ENCODE results near the gene HIGD1B. TPM values are rescaled to one million over a fixed set of nuclear protein-coding genes. Genes with fewer than 3 reads are reported as not detected.

The HIGD1B gene
- total and polyA plus RNA-seq, 3 donors from 2014 or later, result 0.81 to 2.6 TPM; not detected in 1

GRCh38 chr17:44837196-44837595 is 10.5 kb upstream of the HIGD1B start:
- Histone ChIP-seq H3K4me1 (no peaks in the 10 kb centered on the region), H3K27ac (no peak overlapping the region), H3K36me3 (ENCODE audit: low read depth, missing control alignments) (no peaks in the 10 kb centered on the region), H3K27me3 (no peaks in the 10 kb centered on the region), H3K4me3 (no peak overlapping the region), H3K9me3 (no peaks in the 10 kb centered on the region)
- intact Hi-C loops (cut with DNase I; ENCODE audit: low total_unique reads), result no loop called here
- DNase-seq, result no peak
- TF ChIP-seq POLR2A (IDR thresholded peaks at IDR 0.05) (no peak), CTCF (IDR thresholded peaks at IDR 0.05) (no peak)
- 80 to 94% methylated on average over 2 of the region's 2 CpGs for WGBS, 2 donors

GRCh38 chr17:44840274-44840673 is 7.4 kb upstream of the HIGD1B start:
- intact Hi-C loops (cut with DNase I; ENCODE audit: low total_unique reads), result no loop called here
- DNase-seq, result no peak
- H3K27ac ChIP-seq, result no peak overlapping the region
- no peaks in the 10 kb centered on the region for H3K4me1 ChIP-seq
- TF ChIP-seq CTCF (IDR thresholded peaks at IDR 0.05) (no peak), POLR2A (IDR thresholded peaks at IDR 0.05) (no peak)
- no peaks in the 10 kb centered on the region for H3K9me3 ChIP-seq
- no peaks in the 10 kb centered on the region for H3K27me3 ChIP-seq
- H3K4me3 ChIP-seq, result no peak overlapping the region
- H3K36me3 ChIP-seq (ENCODE audit: low read depth, missing control alignments), result no peaks in the 10 kb centered on the region
- WGBS, 2 donors, result 82 to 85% methylated on average over 4 of the region's 4 CpGs

GRCh38 chr17:44840936-44841335 is 6.7 kb upstream of the HIGD1B start:
- H3K9me3 ChIP-seq, result no peaks in the 10 kb centered on the region
- WGBS, 2 donors, result 88 to 89% methylated on average over 3 of the region's 3 CpGs
- no peak overlapping the region for H3K4me3 ChIP-seq
- H3K4me1 ChIP-seq, result no peaks in the 10 kb centered on the region
- no peak overlapping the region for H3K27ac ChIP-seq
- H3K36me3 ChIP-seq (ENCODE audit: low read depth, missing control alignments), result no peaks in the 10 kb centered on the region
- intact Hi-C loops (cut with DNase I; ENCODE audit: low total_unique reads), result no loop called here
- no peak for DNase-seq
- no peak for TF ChIP-seq POLR2A (IDR thresholded peaks at IDR 0.05)
- no peak for TF ChIP-seq CTCF (IDR thresholded peaks at IDR 0.05)
- H3K27me3 ChIP-seq, result no peaks in the 10 kb centered on the region

GRCh38 chr17:44842748-44843147 is 4.9 kb upstream of the HIGD1B start:
- TF ChIP-seq POLR2A (IDR thresholded peaks at IDR 0.05) (no peak), CTCF (IDR thresholded peaks at IDR 0.05) (no peak)
- Histone ChIP-seq H3K27ac (no peak overlapping the region), H3K36me3 (ENCODE audit: low read depth, missing control alignments) (no peaks in the 10 kb centered on the region), H3K4me1 (no peaks in the 10 kb centered on the region), H3K27me3 (no peaks in the 10 kb centered on the region), H3K9me3 (no peaks in the 10 kb centered on the region), H3K4me3 (no peak overlapping the region)
- no peak for DNase-seq
- WGBS, 2 donors, result 57 to 62% methylated on average over 5 of the region's 5 CpGs
- intact Hi-C loops (cut with DNase I; ENCODE audit: low total_unique reads), result no loop called here

- no peak overlapping the region for H3K27ac ChIP-seq
- no peaks in the 10 kb centered on the region for H3K27me3 ChIP-seq
- H3K36me3 ChIP-seq (ENCODE audit: low read depth, missing control alignments), result no peaks in the 10 kb centered on the region
- intact Hi-C loops (cut with DNase I; ENCODE audit: low total_unique reads), result no loop called here
- DNase-seq, result no peak
- H3K4me1 ChIP-seq, result no peaks in the 10 kb centered on the region
- no peak overlapping the region for H3K4me3 ChIP-seq
- TF ChIP-seq POLR2A (IDR thresholded peaks at IDR 0.05) (no peak), CTCF (IDR thresholded peaks at IDR 0.05) (no peak)
- no peaks in the 10 kb centered on the region for H3K9me3 ChIP-seq
- WGBS, 2 donors, result 62 to 63% methylated on average over 1 of the region's 1 CpG
Observed at GRCh38 chr17:44844390-44844830, 3.3 kb upstream of the HIGD1B start.

Data from testis (tissue), 3 donors.